Islet of Langerhans (tissue), 1 donor: ENCODE results near the gene CMTM5.
"Not testable (repeated sequence)": the region's sequence is repeated elsewhere in the genome, so short reads cannot be mapped to it uniquely, and the experiment has no call there.

Experiments
- FAIRE-seq: peaks from one replicate; lab custom pipeline; 2011; peaks lifted over from hg19 to GRCh38; lab: Jason Lieb, UNC

The CMTM5 gene

GRCh38 chr14:23414906-23415820 is 38.3 kb downstream of the CMTM5 start:
- no peak for FAIRE-seq

GRCh38 chr14:23415821-23416778 is 39.3 kb downstream of the CMTM5 start:
- no peak for FAIRE-seq

- no peak for FAIRE-seq
These were observed 40.0 kb downstream of the CMTM5 start for GRCh38 chr14:23416801-23417200.

DNA sequence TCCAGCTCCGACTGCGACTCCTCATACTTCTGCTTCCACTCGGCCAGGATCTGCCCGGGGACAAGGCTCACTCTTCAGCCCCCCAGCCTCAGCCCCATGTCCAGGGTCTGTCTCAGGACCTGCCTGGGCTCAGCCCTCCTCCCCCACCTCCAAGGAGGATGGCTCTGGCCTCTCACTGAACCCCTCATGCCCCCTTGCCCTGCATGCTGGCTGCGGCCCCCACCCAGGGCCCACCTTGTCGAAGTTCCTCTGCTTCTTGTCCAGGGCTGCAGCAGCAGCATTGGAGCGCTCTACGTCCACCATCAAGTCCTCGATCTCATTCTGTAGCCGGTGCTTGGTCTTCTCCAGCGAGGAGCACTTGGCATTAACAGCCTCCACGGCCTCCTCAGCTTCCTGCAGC is 40.4 kb downstream of the CMTM5 start:
- FAIRE-seq = not testable (repeated sequence)

GRCh38 chr14:23418021-23418420 is 41.2 kb downstream of the CMTM5 start:
- no peak for FAIRE-seq

DNA sequence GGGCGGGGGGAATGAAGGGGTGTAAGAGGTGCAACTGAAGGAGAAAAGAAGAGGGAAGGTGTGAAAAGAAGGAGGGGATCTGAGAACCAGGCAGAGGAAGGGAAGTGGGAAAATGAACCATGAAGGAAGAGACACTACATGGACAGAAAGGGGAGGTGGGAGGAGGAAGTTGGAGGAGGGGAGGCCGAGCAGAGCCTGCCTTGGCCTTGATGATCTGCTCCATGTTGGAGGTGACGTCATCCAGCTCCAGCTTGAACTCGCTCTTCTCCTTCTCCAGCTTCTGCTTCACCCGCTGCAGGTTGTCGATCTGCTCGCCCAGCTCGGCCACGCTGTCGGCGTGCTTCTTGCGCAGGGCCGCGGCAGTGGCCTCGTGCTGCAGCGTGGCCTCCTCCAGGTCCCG is 42.8 kb downstream of the CMTM5 start:
- FAIRE-seq = not testable (repeated sequence)

- FAIRE-seq = no peak
These were observed 44.7 kb downstream of the CMTM5 start for GRCh38 chr14:23421594-23421993.

DNA sequence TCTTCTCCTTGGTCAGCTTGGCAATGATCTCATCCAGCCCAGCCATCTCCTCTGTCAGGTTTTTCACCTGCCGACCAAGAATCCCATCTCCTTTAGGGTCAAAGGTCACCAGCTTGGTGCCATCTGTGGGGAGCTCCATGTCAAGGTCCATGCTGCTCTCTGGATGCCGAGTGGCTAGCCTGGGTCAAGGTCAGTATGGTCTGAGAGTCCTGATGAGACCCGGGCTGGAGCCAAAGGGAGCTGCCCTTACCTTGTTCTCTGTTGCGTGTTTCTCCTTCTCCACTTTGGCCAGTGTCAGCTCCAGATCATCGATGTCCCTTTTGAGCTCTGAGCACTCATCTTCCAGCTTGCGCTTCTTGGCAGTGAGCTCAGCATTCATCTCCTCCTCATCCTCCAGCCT is 46.8 kb downstream of the CMTM5 start:
- no peak for FAIRE-seq

DNA sequence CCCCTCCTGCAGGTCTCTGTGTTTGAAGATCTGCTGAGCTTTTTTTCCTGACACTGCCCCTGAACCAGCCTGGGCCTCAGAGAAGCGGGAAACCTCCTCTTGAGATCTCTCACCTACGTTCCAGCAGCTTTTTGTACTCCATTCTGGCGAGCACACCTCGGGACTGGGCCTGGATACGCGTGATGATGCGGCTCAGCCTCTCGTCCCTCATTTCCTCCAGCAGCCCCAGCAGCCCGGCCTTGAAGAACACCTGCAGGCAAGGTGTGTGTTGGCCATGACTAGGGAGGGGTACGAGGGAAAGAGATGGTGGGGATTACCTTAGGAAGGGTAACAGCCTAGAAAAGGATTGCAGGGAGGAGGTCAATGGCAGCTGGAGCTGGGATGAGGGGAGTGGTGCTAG is 48.3 kb downstream of the CMTM5 start:
- FAIRE-seq = no peak

- not testable (repeated sequence) for FAIRE-seq
These were observed 49.0 kb downstream of the CMTM5 start for GRCh38 chr14:23425798-23426197.

GRCh38 chr14:23428686-23429495 is 52.0 kb downstream of the CMTM5 start:
- no peak for FAIRE-seq
